ENCODE data around the gene TRNT1. TPM values are rescaled to one million over a fixed set of nuclear protein-coding genes. Genes with fewer than 3 reads are reported as not detected.

The TRNT1 gene
- total RNA-seq, 4 donors from 2014 or later = 10.8 to 20.3 (median 14.0) TPM

DNA sequence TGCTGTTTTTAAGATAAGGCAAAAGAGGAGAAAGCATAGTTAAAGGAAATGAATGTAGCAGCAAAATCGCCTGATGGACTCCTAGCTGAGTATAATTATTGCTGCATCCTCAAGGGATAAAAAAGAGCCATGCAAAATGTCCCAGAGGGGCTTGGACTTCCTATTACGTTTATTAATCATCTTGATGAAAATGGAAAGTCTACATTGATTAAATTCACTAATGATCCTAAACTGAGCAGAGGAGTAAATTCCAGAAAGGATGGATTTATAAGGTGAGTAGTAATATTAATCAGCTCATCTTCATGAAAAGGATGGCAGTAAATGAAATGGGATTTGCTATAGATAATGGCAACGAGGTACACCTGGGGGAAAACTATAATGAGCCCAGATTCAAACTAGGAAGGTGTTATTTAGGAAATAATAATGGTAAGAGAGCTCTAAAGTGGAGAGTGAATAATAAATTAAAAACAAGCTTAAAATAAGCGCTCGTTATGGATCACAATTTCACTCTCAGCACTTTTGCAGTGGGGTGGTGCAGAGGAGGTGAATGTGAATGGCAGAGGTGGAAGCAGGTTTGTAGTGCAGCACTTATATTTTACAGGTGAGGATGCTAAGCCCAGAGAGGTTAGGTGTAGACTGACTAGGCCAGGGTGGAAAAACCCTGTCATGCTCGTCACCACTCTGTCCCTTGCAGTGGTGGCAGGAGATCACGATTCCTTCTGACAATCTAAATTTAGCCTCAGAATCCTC lies 38.8 kb upstream of the TRNT1 start:
- no peak for DNase-seq (ENCODE audit: extremely low spot score)
- Histone ChIP-seq H3K27me3 (peaks cover 0 to 7% (median 0%) of the 10 kb centered on the region in 4 donors), H3K36me3 (no peaks in the 10 kb centered on the region), H3K4me1 (no peaks in the 10 kb centered on the region), H3K9me3 (no peaks in the 10 kb centered on the region), H3K27ac (replicated peaks in 1 of 4) (no peak overlapping the region), H3K4me3 (no peak overlapping the region)
- intact Hi-C loops (cut with DNase I) = no loop called here
- 68% methylated on average over 7 of the region's 7 CpGs for WGBS
- TF ChIP-seq POLR2AphosphoS5 (IDR thresholded peaks at IDR 0.05) (no peak), EP300 (IDR thresholded peaks at IDR 0.05) (no peak), POLR2A (IDR thresholded peaks at IDR 0.05; ENCODE audit: low read depth) (no peak)
- TF ChIP-seq, protein P1, sequence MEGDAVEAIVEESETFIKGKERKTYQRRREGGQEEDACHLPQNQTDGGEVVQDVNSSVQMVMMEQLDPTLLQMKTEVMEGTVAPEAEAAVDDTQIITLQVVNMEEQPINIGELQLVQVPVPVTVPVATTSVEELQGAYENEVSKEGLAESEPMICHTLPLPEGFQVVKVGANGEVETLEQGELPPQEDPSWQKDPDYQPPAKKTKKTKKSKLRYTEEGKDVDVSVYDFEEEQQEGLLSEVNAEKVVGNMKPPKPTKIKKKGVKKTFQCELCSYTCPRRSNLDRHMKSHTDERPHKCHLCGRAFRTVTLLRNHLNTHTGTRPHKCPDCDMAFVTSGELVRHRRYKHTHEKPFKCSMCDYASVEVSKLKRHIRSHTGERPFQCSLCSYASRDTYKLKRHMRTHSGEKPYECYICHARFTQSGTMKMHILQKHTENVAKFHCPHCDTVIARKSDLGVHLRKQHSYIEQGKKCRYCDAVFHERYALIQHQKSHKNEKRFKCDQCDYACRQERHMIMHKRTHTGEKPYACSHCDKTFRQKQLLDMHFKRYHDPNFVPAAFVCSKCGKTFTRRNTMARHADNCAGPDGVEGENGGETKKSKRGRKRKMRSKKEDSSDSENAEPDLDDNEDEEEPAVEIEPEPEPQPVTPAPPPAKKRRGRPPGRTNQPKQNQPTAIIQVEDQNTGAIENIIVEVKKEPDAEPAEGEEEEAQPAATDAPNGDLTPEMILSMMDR (IDR thresholded peaks at IDR 0.05) = no peak

DNA sequence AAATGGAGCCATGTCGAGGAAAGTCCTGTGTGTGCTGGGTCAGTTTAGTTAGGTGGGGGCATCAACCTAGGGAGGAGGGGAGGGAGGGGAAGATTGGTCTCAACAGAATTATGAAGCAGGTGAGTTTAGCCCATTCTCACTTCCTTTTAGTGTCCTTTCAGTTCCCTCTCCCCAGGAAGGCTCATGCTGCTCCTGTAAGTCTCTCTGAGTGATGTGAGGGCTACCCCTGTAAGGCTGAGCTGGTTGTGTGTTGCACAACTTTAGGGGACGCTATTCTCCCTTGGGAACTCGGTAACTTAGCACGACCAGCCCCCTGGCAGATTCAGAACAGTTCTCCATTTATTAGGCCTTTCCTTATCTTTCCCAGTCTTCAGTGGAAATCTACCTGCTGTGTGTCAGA lies 37.7 kb upstream of the TRNT1 start:
- intact Hi-C loops (cut with DNase I) = no loop called here
- no peaks in the 10 kb centered on the region for H3K4me1 ChIP-seq
- H3K27me3 ChIP-seq = peaks cover 0 to 7% (median 0%) of the 10 kb centered on the region in 4 donors
- H3K36me3 ChIP-seq = no peaks in the 10 kb centered on the region
- TF ChIP-seq EP300 (IDR thresholded peaks at IDR 0.05) (no peak), POLR2AphosphoS5 (IDR thresholded peaks at IDR 0.05) (no peak), POLR2A (IDR thresholded peaks at IDR 0.05; ENCODE audit: low read depth) (no peak)
- TF ChIP-seq, protein P1 (IDR thresholded peaks at IDR 0.05) = no peak
- 73% methylated on average over 4 of the region's 4 CpGs for WGBS
- no peak overlapping the region for H3K27ac ChIP-seq (replicated peaks in 1 of 4)
- DNase-seq (ENCODE audit: extremely low spot score) = no peak
- no peaks in the 10 kb centered on the region for H3K9me3 ChIP-seq
- no peak overlapping the region for H3K4me3 ChIP-seq

DNA sequence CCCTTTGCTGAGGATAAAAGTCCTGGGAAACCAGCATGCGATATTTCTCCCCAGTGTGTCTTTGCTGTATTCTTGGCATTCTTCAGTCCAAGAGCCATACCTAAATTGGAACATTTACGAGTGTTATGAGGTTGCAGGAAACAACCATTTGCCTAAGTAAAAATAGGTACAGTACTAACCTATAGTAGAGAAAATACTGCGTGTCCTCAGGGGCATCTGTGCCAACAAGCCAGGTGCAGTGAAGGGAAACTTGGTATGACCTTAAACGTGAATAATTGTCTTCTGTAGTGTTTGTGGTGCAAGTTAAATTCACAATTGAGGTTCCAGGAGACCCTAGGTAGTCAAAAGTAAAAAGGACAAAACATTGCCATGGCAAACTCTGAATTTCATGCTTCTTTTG lies 28.8 kb upstream of the TRNT1 start:
- Histone ChIP-seq H3K27ac (replicated peaks in 1 of 4) (no peak overlapping the region), H3K36me3 (no peaks in the 10 kb centered on the region), H3K9me3 (no peaks in the 10 kb centered on the region), H3K4me3 (no peak overlapping the region), H3K4me1 (no peaks in the 10 kb centered on the region), H3K27me3 (peaks cover 0 to 4% (median 0%) of the 10 kb centered on the region in 4 donors)
- intact Hi-C loops (cut with DNase I) = no loop called here
- no peak for DNase-seq (ENCODE audit: extremely low spot score)
- TF ChIP-seq POLR2AphosphoS5 (IDR thresholded peaks at IDR 0.05) = no peak
- no peak for TF ChIP-seq EP300 (IDR thresholded peaks at IDR 0.05)
- TF ChIP-seq, protein P1 (IDR thresholded peaks at IDR 0.05) = no peak
- TF ChIP-seq POLR2A (IDR thresholded peaks at IDR 0.05; ENCODE audit: low read depth) = no peak
- 79% methylated on average over 4 of the region's 4 CpGs for WGBS

DNA sequence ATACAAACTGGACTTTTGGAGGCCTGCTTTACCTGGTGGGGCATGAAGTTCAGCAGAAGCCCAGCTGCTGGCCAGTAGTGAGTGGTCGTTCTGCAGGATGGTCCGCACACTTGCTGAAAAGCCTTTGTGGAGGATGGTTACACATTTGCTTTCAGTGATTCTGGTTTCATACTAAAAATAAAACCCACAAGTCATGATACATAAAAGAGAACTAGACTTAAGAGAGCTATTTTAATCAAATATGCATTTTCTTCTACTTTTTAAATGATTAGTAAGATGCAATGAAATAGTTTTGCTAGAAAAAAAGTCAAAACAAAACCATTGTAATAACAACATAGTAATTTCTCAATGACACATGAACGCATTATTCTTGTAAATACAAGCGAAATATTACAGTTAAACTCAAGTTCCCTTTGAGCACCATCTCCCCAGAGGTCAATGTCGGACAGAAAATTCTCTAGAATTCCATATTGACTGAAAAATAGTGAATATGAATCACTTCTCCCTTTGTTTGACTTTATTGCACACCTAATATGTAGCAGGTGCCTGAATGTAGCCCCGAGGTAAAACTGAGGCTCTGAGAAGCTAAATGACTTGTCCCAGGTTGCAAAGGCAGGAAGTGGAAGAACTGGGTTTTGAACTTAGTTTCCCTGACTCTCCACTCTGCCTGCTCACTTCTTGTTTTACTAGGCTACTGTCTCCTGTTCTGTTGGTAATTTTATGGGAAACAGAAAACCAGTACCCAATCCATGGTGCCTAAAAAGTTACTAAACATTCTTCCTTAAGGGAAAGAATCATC lies 24.9 kb upstream of the TRNT1 start:
- H3K36me3 ChIP-seq = no peaks in the 10 kb centered on the region
- H3K4me3 ChIP-seq = no peak overlapping the region
- H3K4me1 ChIP-seq = no peaks in the 10 kb centered on the region
- WGBS = 84% methylated on average over 6 of the region's 6 CpGs
- DNase-seq (ENCODE audit: extremely low spot score) = peak; percentile 75
- intact Hi-C loops (cut with DNase I) = no loop called here
- peaks cover 0 to 6% (median 0%) of the 10 kb centered on the region in 4 donors for H3K27me3 ChIP-seq
- H3K9me3 ChIP-seq = no peaks in the 10 kb centered on the region
- H3K27ac ChIP-seq (replicated peaks in 1 of 4) = no peak overlapping the region
- TF ChIP-seq, protein P1 (IDR thresholded peaks at IDR 0.05) = no peak
- no peak for TF ChIP-seq POLR2AphosphoS5 (IDR thresholded peaks at IDR 0.05)
- no peak for TF ChIP-seq POLR2A (IDR thresholded peaks at IDR 0.05; ENCODE audit: low read depth)
- no peak for TF ChIP-seq EP300 (IDR thresholded peaks at IDR 0.05)
